Neuron (in vitro differentiated cells): Measurements from ENCODE around the gene KLHL26.

Experiments
- H2AFZ ChIP-seq: one replicate; pipeline ENCODE4 v1.6.1; 2013; ENCODE audit warnings: low read depth, mild to moderate bottlenecking, inconsistent platforms, low read length, moderate library complexity
- H3K27me3 ChIP-seq: one replicate; pipeline ENCODE4 v1.6.1; 2013; ENCODE audit warnings: low read length; ENCODE audit not compliant: insufficient read depth
- H3K36me3 ChIP-seq: one replicate; pipeline ENCODE4 v1.6.1; 2013; ENCODE audit warnings: low read length; ENCODE audit not compliant: insufficient read depth
- H3K4me1 ChIP-seq: one replicate; pipeline ENCODE4 v1.6.1; 2013; ENCODE audit warnings: low read length; ENCODE audit not compliant: insufficient read depth
- H3K4me3 ChIP-seq: 2 replicates; pipeline ENCODE4 v1.5.1; 2013; ENCODE audit warnings: mild to moderate bottlenecking, low read length, moderate library complexity
- H3K9me3 ChIP-seq: one replicate; pipeline ENCODE4 v1.6.1; 2013; ENCODE audit warnings: low read length

Gene KLHL26

DNA sequence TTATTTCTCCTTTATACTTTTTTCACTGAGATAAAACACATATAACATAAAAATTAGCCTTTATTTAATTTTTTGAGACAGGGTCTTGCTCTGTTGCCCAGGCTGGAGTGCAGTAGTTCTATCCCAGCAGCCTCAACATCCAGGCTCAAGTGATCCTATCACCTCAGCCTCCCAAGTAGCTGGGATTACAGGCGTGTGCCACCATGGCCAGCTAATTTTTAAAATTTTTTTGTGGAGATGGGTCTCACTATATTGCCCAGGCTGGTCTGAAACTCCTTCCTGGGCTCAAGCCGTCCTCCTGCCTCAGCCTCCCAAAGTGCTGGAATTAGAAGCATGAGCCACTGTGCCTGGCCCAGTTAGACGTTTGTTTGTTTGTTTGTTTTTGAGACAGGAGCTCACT is 75.1 kb downstream of the KLHL26 start:
- no peaks in the 10 kb centered on the region for H3K27me3 ChIP-seq
- peaks cover 2% of the 10 kb centered on the region for H3K9me3 ChIP-seq
- H3K4me1 ChIP-seq = no peaks in the 10 kb centered on the region
- H3K36me3 ChIP-seq = peaks cover 4% of the 10 kb centered on the region
- no peak overlapping the region for H3K4me3 ChIP-seq
- H2AFZ ChIP-seq = no peak overlapping the region

DNA sequence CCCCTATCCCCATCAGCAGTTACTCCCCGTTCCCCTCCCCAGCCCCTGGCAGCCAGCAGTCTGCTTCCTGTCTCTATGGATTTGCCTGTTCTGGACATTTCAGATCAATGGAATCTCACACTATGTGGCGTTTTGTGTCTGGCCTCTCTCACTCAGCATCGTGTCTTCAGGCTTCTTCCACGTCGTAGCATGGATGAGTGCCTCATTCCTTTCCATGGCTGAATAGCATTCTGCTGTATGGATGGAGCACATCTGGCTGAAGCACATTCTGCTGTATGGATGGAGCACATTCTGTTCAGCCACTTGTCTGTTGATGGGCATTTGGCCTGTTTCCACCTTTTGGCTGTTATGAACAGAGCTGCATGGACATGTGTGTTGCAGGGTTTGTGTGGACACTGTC is 76.2 kb downstream of the KLHL26 start:
- H3K4me1 ChIP-seq = no peaks in the 10 kb centered on the region
- peaks cover 4% of the 10 kb centered on the region for H3K36me3 ChIP-seq
- H3K27me3 ChIP-seq = no peaks in the 10 kb centered on the region
- peaks cover 2% of the 10 kb centered on the region for H3K9me3 ChIP-seq
- no peak overlapping the region for H3K4me3 ChIP-seq
- no peak overlapping the region for H2AFZ ChIP-seq

DNA sequence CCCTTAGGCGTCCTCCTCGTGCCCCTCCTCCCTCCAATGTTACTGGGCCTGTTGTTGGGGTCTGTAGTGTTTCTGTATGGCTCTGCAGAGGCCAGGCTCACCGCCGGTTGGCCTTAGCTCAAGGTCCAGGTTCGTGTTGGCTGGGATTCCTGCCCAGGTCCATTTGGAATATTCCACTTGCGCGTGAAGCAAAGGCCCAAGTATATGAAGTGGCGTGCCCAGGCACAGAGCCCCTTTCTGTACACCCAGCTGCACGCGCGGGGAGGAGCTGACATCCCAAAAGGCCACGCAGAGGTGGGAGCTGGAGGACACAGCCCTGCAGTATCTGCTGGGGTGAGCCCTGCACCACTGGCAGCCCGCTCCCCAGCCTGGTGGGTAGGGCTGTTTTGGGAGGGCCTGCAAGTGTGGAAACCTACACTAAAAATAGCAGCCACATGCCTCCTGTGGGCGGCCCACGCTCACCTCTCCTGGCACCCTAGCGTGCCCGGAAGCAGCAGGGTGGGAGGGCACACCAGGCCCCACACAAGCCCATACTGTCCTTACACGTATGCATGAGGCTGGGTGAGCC is 76.8 kb downstream of the KLHL26 start:
- Histone ChIP-seq H2AFZ (no peak overlapping the region), H3K9me3 (peaks cover 5% of the 10 kb centered on the region), H3K4me1 (no peaks in the 10 kb centered on the region), H3K4me3 (no peak overlapping the region), H3K36me3 (peaks cover 4% of the 10 kb centered on the region), H3K27me3 (no peaks in the 10 kb centered on the region)

GRCh38 chr19:18715416-18715815 is 78.6 kb downstream of the KLHL26 start:
- no peak overlapping the region for H2AFZ ChIP-seq
- H3K9me3 ChIP-seq = peaks cover 5% of the 10 kb centered on the region
- peaks cover 4% of the 10 kb centered on the region for H3K36me3 ChIP-seq
- H3K4me1 ChIP-seq = no peaks in the 10 kb centered on the region
- no peak overlapping the region for H3K4me3 ChIP-seq
- no peaks in the 10 kb centered on the region for H3K27me3 ChIP-seq

GRCh38 chr19:18716857-18717256 is 80.0 kb downstream of the KLHL26 start:
- H3K27me3 ChIP-seq = no peaks in the 10 kb centered on the region
- H3K4me1 ChIP-seq = no peaks in the 10 kb centered on the region
- peaks cover 7% of the 10 kb centered on the region for H3K9me3 ChIP-seq
- peaks cover 4% of the 10 kb centered on the region for H3K36me3 ChIP-seq
- no peak overlapping the region for H3K4me3 ChIP-seq
- H2AFZ ChIP-seq = no peak overlapping the region

DNA sequence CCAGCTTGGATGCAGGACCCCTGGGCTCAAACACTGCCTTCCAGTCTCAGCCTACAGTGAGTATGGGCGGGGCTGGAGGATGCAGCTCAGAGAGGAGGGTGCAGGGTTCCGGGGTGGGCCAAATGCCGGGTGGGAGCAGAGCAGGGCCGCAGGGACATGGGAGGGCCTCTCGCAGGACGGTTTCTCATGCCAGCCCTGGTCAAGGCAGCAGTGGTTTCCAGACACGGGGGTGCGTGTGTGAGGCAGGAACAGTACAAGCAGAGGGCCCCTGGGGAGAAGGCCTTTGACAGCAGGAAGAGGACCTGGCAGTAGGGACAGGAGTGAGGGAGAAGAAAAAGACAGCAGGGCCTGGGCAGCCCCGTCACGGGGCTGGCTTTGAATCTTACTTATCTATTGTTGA is 80.8 kb downstream of the KLHL26 start:
- Histone ChIP-seq H3K4me1 (no peaks in the 10 kb centered on the region), H3K27me3 (no peaks in the 10 kb centered on the region), H3K36me3 (peaks cover 4% of the 10 kb centered on the region), H3K9me3 (peaks cover 10% of the 10 kb centered on the region), H3K4me3 (no peak overlapping the region), H2AFZ (no peak overlapping the region)

DNA sequence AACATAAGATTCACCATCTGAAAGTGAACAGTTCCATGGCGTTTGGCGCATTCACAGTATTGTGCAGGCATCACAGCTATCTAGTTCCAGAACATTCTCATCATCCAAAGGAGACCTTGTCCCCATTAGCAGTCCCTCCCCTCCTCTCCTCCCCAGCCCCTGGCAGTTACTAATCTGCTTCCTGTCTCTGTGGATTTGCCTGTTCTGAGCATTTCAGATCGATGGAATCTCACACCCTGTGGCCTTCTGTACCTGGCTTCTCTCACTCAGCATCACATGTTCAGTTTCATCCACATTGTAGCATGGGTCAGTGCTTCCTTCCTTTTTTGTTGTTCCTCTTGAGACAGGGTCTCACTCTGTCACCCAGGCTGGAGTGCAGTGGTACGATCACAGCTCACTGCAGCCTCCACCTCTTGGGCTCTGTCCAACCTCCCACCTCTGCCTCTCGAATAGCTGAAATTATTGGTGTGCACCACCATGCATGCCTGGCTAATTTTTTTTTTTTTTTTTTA is 81.2 kb downstream of the KLHL26 start:
- no peak overlapping the region for H2AFZ ChIP-seq
- H3K27me3 ChIP-seq = no peaks in the 10 kb centered on the region
- peaks cover 10% of the 10 kb centered on the region for H3K9me3 ChIP-seq
- no peaks in the 10 kb centered on the region for H3K4me1 ChIP-seq
- peaks cover 3% of the 10 kb centered on the region for H3K36me3 ChIP-seq
- no peak overlapping the region for H3K4me3 ChIP-seq

DNA sequence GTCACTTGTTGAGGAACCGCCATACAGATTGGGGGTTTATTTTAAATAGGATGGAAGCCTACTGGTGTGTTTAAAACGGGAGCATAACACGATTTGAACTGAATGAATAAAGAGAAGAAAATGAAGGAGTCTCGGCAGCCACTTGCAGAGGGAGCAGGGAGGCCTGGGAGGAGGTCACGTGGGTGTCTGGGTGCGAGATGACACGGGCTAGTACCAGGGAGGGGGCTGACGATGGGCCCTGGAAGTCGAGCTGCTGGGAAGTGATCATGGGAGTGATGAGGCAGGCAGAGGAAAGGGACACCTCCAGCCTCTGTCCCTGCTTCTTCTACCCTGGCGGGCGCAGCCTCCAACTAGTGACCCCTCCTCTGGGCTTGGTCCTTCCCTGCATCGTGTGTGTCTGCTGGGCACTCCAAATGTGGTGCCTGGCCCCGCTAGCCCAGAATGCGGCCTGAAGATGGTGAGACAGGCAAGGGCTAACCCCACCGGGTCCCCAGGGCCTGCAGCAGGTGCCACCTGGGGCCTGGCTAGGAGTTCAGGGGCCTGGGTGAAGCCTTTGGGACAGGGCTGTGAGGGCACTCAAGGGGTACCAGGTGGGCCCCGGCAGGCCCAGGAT is 82.1 kb downstream of the KLHL26 start:
- Histone ChIP-seq H3K9me3 (peaks cover 9% of the 10 kb centered on the region), H3K27me3 (no peaks in the 10 kb centered on the region), H3K36me3 (peaks cover under 1% of the 10 kb centered on the region), H2AFZ (no peak overlapping the region), H3K4me3 (no peak overlapping the region), H3K4me1 (no peaks in the 10 kb centered on the region)

GRCh38 chr19:18719541-18719940 is 82.7 kb downstream of the KLHL26 start:
- H2AFZ ChIP-seq = no peak overlapping the region
- H3K36me3 ChIP-seq = no peaks in the 10 kb centered on the region
- H3K4me1 ChIP-seq = no peaks in the 10 kb centered on the region

More at GRCh38 chr19:18719541-18719940, 82.7 kb downstream of the KLHL26 start:
- H3K9me3 ChIP-seq = peaks cover 8% of the 10 kb centered on the region
- no peak overlapping the region for H3K4me3 ChIP-seq
- H3K27me3 ChIP-seq = no peaks in the 10 kb centered on the region
